ENCODE data around the gene AGXT2. TPM values are rescaled to one million over a fixed set of nuclear protein-coding genes. Genes with fewer than 3 reads are reported as not detected.

AGXT2 gene, protein sequence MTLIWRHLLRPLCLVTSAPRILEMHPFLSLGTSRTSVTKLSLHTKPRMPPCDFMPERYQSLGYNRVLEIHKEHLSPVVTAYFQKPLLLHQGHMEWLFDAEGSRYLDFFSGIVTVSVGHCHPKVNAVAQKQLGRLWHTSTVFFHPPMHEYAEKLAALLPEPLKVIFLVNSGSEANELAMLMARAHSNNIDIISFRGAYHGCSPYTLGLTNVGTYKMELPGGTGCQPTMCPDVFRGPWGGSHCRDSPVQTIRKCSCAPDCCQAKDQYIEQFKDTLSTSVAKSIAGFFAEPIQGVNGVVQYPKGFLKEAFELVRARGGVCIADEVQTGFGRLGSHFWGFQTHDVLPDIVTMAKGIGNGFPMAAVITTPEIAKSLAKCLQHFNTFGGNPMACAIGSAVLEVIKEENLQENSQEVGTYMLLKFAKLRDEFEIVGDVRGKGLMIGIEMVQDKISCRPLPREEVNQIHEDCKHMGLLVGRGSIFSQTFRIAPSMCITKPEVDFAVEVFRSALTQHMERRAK
- not detected for polyA plus RNA-seq (2012; ENCODE audit: missing spikeins)

DNA sequence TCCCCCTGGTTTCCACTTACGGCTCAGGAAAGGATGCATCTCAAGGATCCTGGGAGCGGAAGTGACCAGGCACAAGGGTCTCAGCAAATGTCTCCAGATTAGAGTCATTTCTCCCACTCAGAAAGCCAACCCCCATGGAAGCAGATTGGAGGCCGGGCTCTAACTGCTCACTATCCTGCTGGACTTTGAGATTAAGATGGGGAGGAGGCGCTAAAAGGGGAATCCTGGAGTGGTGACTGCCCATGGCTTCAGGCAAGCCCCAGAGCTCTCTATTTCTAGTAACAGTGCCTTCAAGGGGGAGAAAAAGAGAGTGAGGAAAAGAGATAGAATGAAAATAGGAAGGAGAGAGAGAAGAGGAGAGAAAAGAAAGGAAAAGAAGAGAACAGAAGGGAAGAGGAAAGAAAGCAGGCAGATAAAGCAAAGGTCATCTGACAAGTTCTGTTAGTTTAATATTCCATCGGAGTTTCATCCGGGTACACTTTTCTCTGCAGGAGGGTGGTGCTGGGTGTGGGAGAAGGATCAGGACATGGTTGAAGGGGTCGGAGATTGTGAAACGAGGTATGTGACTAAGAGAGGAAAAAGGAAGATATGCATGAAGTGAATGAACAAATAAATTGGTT, at the start of gene AGXT2:
TSS of gene AGXT2 (minus strand) at position 165 of the 620 bp plus-strand sequence. CDS start at position 108, 57 bp downstream.
- no peak for DNase-seq (ENCODE audit: insufficient read length)
- no peak for FAIRE-seq

DNA sequence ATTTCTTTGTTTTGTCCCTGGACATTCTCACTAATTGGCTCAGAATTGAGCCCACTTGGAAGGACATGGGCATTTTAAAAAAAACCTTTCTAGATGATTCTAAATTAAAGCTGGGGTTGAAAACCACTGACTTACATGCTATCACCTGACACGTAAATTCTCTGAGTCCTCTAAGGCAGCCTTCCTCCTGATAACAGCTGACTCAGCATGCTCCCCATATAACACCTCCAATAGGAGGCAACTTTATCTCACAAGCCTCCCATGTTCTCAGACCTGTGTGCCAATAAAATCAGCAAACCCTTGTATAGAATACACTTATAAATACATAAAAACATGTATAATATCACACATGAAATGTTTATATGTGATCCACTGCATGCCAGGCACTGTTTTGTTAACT, 49.2 kb upstream of the AGXT2 start:
- no peak for DNase-seq (ENCODE audit: insufficient read length)
- TF ChIP-seq TAF1 (IDR thresholded peaks at IDR 0.05; ENCODE audit: borderline replicate concordance, low read depth, low read length) (no peak), POLR2A (IDR thresholded peaks at IDR 0.05; ENCODE audit: low read depth, low read length) (no peak), POLR2AphosphoS5 (IDR thresholded peaks at IDR 0.05; ENCODE audit: low read depth, low read length) (no peak)
- FAIRE-seq, result no peak

More for the DNA sequence above, at the start of gene AGXT2:
- TF ChIP-seq POLR2AphosphoS5 (IDR thresholded peaks at IDR 0.05; ENCODE audit: low read depth, low read length) (no peak), POLR2A (IDR thresholded peaks at IDR 0.05; ENCODE audit: low read depth, low read length) (no peak), TAF1 (IDR thresholded peaks at IDR 0.05; ENCODE audit: borderline replicate concordance, low read depth, low read length) (no peak)

DNA sequence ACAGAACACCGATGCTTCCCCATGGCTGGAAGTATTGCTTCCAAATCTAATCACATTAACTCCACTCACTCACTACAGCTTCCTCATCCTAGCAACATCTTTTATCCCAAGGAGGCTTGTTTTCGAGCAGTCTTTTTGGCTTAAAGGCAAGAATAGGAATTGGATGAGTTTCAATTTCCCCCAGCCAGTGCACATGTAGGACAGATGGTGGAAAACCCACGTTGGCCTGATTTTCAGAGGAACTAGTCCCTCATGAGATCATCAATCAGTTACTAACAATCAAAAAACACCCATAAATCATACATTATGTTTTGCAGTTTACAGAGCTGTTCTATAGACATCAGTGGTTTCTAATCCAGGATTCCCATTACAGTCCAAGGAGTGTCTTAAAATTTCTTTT, 48.5 kb upstream of the AGXT2 start:
- FAIRE-seq (no peak), DNase-seq (ENCODE audit: insufficient read length) (no peak)
- TF ChIP-seq POLR2AphosphoS5 (IDR thresholded peaks at IDR 0.05; ENCODE audit: low read depth, low read length) (no peak), TAF1 (IDR thresholded peaks at IDR 0.05; ENCODE audit: borderline replicate concordance, low read depth, low read length) (no peak), POLR2A (IDR thresholded peaks at IDR 0.05; ENCODE audit: low read depth, low read length) (no peak)

DNA sequence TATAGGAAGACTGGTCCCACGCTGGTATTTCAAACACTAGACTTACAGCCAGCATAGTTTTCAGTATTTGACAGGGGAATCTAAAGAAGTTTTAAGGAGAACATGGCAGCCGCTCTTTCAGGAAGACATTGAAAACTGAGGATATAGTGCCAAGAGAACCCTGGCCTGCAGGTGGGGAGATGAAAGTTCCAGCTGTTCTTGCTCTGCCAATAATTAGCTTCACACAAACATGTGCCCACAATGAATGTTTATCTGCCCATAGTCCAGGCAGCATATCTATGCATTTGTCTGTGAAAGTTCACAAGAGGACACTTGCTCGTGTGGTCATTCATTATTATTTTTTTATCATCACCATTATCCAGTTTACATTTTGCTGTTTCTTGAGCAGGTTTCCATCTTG, 47.6 kb upstream of the AGXT2 start:
- FAIRE-seq (no peak), DNase-seq (ENCODE audit: insufficient read length) (no peak)
- TF ChIP-seq POLR2AphosphoS5 (IDR thresholded peaks at IDR 0.05; ENCODE audit: low read depth, low read length) (no peak), TAF1 (IDR thresholded peaks at IDR 0.05; ENCODE audit: borderline replicate concordance, low read depth, low read length) (no peak), POLR2A (IDR thresholded peaks at IDR 0.05; ENCODE audit: low read depth, low read length) (no peak)

DNA sequence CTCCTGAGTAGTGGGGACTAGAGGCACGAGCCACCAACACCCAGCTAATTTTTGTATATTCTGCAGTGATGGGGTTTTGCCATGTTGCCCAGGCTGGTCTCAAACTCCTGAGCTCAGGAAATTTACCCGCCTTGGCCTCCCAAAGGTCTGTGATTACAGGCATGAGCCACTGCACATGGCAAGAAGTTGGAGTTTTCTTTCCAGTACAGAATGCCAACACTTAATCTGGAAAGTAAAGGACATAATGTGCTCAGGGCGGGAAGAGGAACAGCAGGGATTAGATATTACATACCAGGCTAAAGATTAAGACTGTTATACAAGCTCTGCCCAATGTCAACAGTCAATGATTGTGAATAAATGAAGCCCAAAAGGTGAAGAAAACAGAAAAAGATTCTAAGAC, 47.2 kb upstream of the AGXT2 start:
- FAIRE-seq (no peak), DNase-seq (ENCODE audit: insufficient read length) (no peak)
- TF ChIP-seq POLR2A (IDR thresholded peaks at IDR 0.05; ENCODE audit: low read depth, low read length) (no peak), TAF1 (IDR thresholded peaks at IDR 0.05; ENCODE audit: borderline replicate concordance, low read depth, low read length) (no peak), POLR2AphosphoS5 (IDR thresholded peaks at IDR 0.05; ENCODE audit: low read depth, low read length) (no peak)

DNA sequence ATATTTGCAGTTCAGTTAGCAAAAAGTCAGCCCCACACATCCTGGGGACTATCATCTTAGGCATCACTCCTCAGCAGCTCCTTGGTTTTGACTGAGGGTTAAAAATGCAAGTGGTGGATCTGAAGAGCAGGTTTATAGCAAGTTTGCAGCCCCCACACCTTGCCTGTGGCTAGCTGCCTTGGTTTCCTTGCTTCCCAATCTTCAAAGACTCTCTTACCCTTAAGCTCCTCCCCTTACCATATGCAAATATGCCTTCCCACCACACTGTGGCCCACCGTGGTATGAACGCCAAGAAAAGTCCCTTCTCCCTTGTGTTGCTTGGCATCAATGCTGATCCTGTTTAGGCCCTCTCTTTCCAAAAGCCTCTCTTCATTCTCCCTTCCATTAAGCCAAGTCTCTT, 45.0 kb upstream of the AGXT2 start:
- TF ChIP-seq POLR2AphosphoS5 (IDR thresholded peaks at IDR 0.05; ENCODE audit: low read depth, low read length) (no peak), POLR2A (IDR thresholded peaks at IDR 0.05; ENCODE audit: low read depth, low read length) (no peak), TAF1 (IDR thresholded peaks at IDR 0.05; ENCODE audit: borderline replicate concordance, low read depth, low read length) (no peak)
- DNase-seq (ENCODE audit: insufficient read length) (no peak), FAIRE-seq (no peak)

DNA sequence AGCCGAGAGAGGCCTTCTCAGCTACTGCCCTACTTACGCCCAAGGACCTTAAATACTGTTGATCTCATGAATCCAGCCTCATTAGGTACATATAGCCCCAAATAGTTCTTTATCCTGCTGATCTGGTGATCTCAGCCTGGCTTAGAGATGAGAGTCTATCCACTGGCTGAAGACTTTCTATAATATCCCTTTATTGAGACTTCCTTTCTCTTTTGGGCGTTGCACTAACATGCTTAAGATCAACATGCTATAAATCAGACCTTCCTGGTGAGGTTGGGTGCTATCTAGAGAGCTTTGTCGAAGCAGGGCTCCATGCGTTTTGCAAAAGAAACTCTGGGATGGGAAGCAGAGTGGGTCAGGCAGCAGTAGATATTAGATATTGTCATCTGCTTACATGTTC, 44.0 kb upstream of the AGXT2 start:
- FAIRE-seq, result no peak
- TF ChIP-seq POLR2AphosphoS5 (IDR thresholded peaks at IDR 0.05; ENCODE audit: low read depth, low read length), result no peak
- TF ChIP-seq POLR2A (IDR thresholded peaks at IDR 0.05; ENCODE audit: low read depth, low read length), result no peak
- no peak for TF ChIP-seq TAF1 (IDR thresholded peaks at IDR 0.05; ENCODE audit: borderline replicate concordance, low read depth, low read length)

DNA sequence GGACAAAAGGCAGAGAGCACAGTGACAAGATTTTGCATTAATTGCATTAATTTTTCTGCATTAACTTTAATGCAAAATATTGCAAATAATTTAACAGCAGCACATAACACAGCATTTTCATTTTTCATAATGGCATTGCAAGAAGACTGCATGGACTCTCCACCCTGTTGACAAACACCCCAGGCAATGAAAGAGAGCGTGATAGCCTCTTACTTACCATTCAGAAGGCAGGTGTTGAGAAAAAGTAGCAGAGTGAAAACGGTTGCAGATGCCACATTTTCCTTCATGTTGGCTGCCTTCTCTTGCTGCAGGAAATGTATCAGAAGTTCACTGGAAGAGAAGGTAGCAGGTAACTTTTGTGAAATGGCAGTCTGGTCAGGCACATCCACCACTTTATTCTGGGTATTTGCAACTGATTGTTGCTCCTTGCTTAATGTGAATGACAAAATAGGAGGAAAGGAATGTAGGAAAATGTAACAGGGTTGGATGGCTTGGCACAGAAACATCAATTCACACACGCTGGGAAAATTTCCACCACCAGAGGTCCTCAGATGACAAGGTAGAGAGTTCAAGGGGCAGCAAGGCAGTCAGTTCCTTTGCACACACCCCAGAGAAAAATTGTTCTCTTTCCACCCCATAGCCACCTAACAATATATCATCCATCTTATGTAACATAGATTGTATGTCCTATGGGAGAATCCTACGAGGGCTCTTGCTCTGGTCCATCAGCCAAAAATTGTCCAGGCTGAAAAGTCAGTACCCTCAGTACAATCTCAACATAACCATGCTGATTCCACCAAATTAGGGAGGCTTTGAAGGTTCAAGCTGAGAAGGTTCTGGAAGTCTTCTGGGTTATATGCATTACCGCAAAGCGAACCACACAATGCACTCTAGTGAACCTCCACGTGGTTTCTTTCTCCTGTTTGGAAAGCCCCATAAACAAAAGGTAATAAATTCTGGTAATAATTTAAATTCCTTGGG, 41.9 kb upstream of the AGXT2 start:
- peak; percentile 10 for DNase-seq (ENCODE audit: insufficient read length)
- TF ChIP-seq TAF1 (IDR thresholded peaks at IDR 0.05; ENCODE audit: borderline replicate concordance, low read depth, low read length), result no peak
- peak; percentile 78 for FAIRE-seq

More for the DNA sequence above, 44.0 kb upstream of the AGXT2 start:
- DNase-seq (ENCODE audit: insufficient read length), result no peak

DNA sequence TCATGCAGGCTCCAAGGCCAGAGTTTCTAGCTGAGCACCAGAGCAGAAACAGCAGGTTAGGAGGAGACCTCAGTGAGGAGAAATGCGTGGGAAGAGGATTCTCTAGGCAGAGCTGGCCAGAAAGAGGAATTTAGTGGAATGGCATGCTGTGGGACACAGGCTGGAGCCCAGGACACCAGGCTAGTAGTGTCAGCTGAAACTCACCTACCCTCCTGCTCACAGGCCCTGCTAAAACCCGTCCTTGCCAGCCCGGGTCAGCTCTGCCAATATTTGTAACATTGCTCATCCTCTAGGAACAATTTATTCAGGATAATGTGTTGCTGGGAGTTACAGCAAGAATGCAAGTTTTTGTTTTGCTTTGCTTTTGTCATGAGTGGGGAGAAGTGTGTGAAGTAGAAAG, 40.2 kb upstream of the AGXT2 start:
- no peak for FAIRE-seq
- no peak for TF ChIP-seq POLR2A (IDR thresholded peaks at IDR 0.05; ENCODE audit: low read depth, low read length)
- TF ChIP-seq TAF1 (IDR thresholded peaks at IDR 0.05; ENCODE audit: borderline replicate concordance, low read depth, low read length), result no peak
- TF ChIP-seq POLR2AphosphoS5 (IDR thresholded peaks at IDR 0.05; ENCODE audit: low read depth, low read length), result no peak

DNA sequence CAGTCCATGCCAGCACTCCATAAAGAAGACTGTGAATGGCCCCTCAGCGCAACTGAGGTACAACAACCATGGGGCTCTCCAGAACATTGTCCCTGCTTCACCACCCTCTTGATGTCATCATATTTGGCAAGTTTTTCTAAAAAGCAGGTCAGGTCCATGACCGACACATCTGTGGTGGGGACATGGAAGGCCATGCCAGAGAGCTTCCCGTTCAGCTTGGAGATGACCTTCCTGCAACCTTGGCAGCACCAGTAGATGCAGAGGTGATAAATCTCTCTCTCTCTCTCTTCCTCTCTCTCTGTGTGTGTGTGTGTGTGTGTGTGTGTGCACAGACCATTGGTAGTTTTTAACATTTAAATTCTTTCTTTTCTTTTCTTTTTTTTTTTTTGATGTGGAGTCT, 35.4 kb upstream of the AGXT2 start:
- TF ChIP-seq POLR2AphosphoS5 (IDR thresholded peaks at IDR 0.05; ENCODE audit: low read depth, low read length) (no peak), TAF1 (IDR thresholded peaks at IDR 0.05; ENCODE audit: borderline replicate concordance, low read depth, low read length) (no peak), POLR2A (IDR thresholded peaks at IDR 0.05; ENCODE audit: low read depth, low read length) (no peak)
- no peak for DNase-seq (ENCODE audit: insufficient read length)
- no peak for FAIRE-seq

More for the DNA sequence above, 40.2 kb upstream of the AGXT2 start:
- DNase-seq (ENCODE audit: insufficient read length), result no peak

DNA sequence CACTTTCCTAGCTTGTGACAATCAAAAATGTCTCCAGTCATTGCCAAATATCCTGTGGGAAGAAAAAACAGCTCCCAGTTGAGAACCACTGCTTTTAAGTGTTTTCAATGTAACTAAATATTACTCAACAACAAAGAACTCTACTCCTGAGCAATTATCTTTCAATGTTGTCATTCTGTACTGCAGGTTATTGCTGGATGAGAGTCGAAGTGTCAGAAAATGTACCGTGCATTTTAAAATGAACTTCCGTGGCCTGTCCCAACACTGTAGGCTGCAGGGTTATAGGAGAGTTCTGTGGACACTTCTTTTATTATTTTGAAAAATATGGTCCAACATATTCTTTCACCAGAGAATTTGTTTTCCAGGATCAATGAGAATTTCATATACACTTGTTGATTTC, 34.8 kb upstream of the AGXT2 start:
- FAIRE-seq, result no peak
- TF ChIP-seq TAF1 (IDR thresholded peaks at IDR 0.05; ENCODE audit: borderline replicate concordance, low read depth, low read length) (no peak), POLR2A (IDR thresholded peaks at IDR 0.05; ENCODE audit: low read depth, low read length) (no peak), POLR2AphosphoS5 (IDR thresholded peaks at IDR 0.05; ENCODE audit: low read depth, low read length) (no peak)
- no peak for DNase-seq (ENCODE audit: insufficient read length)

Data from GM12892 (cell line).